ENCODE data around the gene RHBDD1.

The RHBDD1 gene

GRCh38 chr2:226888378-226888965, 52.6 kb downstream of the RHBDD1 start:
- DNase-seq: no peak

- no peak for DNase-seq
Observed at GRCh38 chr2:226888971-226889370, 53.1 kb downstream of the RHBDD1 start.

- no peak for DNase-seq
Observed at GRCh38 chr2:226890286-226890685, 54.4 kb downstream of the RHBDD1 start.

GRCh38 chr2:226891780-226892590, 56.1 kb downstream of the RHBDD1 start:
- DNase-seq: no peak

- DNase-seq: no peak
Observed at GRCh38 chr2:226892729-226893128, 56.9 kb downstream of the RHBDD1 start.

- no peak for DNase-seq
Observed at GRCh38 chr2:226893216-226893615, 57.4 kb downstream of the RHBDD1 start.

GRCh38 chr2:226894752-226895151, 58.9 kb downstream of the RHBDD1 start:
- DNase-seq: no peak

- no peak for DNase-seq
Observed at GRCh38 chr2:226895579-226895978, 59.7 kb downstream of the RHBDD1 start.

- DNase-seq: no peak
Observed at GRCh38 chr2:226898121-226898520, 62.3 kb downstream of the RHBDD1 start.

GRCh38 chr2:226898897-226899296, 63.0 kb downstream of the RHBDD1 start:
- no peak for DNase-seq

GRCh38 chr2:226902041-226902966, 66.5 kb downstream of the RHBDD1 start:
- DNase-seq: no peak

GRCh38 chr2:226903179-226903578, 67.3 kb downstream of the RHBDD1 start:
- no peak for DNase-seq

- DNase-seq: no peak
Observed at GRCh38 chr2:226904592-226904991, 68.7 kb downstream of the RHBDD1 start.

GRCh38 chr2:226905718-226906117, 69.9 kb downstream of the RHBDD1 start:
- no peak for DNase-seq

- DNase-seq: no peak
Observed at GRCh38 chr2:226906163-226906693, 70.4 kb downstream of the RHBDD1 start.

- no peak for DNase-seq
Observed at GRCh38 chr2:226909126-226909525, 73.3 kb downstream of the RHBDD1 start.

- no peak for DNase-seq
Observed at GRCh38 chr2:226909836-226910235, 74.0 kb downstream of the RHBDD1 start.

GRCh38 chr2:226910384-226910783, 74.5 kb downstream of the RHBDD1 start:
- no peak for DNase-seq

- no peak for DNase-seq
Observed at GRCh38 chr2:226911932-226912331, 76.1 kb downstream of the RHBDD1 start.

- no peak for DNase-seq
Observed at GRCh38 chr2:226913641-226914040, 77.8 kb downstream of the RHBDD1 start.

GRCh38 chr2:226915846-226916360, 80.0 kb downstream of the RHBDD1 start:
- no peak for DNase-seq

GRCh38 chr2:226916669-226917068, 80.8 kb downstream of the RHBDD1 start:
- no peak for DNase-seq

- DNase-seq: no peak
Observed at GRCh38 chr2:226932443-226932842, 96.6 kb downstream of the RHBDD1 start.
